Measurements from ENCODE around the gene HID1.
"Not testable (repeated sequence)": the region's sequence is repeated elsewhere in the genome, so short reads cannot be mapped to it uniquely, and the experiment has no call there.

Gene HID1

GRCh38 chr17:74971069-74971841 lies 1.3 kb downstream of the HID1 start:
- FAIRE-seq (no peak), DNase-seq (ENCODE audit: insufficient read length, low spot score) (no peak)

DNA sequence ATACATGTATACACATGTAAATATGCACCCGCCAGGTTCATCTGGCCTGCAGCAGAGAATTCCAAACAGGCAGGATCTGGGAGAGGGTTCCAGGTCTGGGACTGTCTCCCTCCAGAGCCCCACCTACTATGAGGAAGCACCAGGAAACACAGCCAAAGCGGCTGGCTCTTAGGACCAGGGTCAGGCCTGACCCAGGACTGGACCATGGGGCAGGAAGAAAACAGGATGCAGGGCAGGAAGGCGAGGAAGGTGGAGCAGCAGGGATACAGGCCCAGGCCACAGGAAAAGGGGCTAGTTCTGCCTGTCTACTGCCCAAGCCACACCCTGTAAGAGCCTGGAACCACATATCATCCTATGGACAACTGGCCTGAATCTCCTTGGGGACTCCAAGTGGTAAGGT lies 2.2 kb downstream of the HID1 start:
- FAIRE-seq (no peak), DNase-seq (ENCODE audit: insufficient read length, low spot score) (no peak)

GRCh38 chr17:74969501-74969900 lies 3.1 kb downstream of the HID1 start:
- DNase-seq (ENCODE audit: insufficient read length, low spot score); FAIRE-seq: not testable (repeated sequence)

GRCh38 chr17:74968361-74968780 lies 4.2 kb downstream of the HID1 start:
- FAIRE-seq, result no peak
- no peak for DNase-seq (ENCODE audit: insufficient read length, low spot score)

DNA sequence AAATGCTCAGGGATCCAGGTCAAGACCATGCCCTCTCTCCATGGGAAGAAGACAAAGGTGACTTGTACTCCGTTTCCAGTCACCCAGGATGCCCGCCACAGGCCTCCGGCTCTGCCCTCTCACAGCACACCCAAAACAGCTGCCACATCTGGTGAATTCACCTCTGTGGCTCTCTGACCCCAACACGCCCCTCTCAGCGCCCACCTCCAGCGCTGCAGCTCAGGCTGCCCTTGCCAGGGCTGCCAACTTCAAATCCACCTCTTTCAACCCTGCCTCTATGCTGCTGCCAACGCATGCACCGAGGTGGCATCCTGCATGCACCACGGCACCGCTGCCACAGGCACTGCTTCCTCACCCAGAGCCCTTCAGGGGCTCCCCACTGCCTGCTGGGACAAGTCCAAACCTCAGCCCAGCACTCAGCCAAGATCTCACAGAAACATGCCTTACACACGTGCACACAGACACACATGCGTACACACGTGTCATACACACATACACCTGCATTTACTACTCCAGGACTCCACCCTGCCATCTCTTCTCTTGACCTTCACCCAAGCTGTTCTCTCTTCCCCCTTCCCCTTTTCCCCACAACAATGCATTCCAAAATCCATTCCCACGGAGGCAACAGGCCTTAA lies 7.5 kb downstream of the HID1 start:
- FAIRE-seq, result no peak
- DNase-seq (ENCODE audit: insufficient read length, low spot score), result no peak

DNA sequence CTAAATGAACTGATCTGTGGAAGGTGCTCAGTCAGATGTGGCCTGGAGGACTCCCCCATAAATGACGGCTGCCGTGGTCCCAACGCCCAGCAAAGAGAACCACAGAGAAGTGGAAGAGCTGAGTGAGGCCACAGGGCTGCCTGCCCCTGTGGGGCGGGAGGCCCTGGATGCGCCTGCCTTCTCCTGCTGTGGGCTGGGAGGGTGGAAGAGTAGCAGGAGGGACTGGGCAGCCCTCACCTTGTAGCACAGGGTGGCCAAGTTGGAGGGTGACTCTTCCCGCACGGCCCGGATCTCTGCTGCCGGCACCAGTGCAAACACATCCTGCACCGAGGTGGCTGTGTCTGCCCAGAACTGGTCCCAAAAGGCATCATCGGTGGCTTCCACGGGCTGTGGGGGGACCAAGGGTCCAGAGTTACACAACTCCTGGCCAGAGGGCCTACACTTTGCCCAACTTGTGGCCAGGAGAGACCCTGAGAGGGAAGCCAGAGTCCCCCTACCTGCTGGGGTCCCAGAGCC lies 8.3 kb downstream of the HID1 start:
- DNase-seq (ENCODE audit: insufficient read length, low spot score) (no peak), FAIRE-seq (no peak)

- no peak for DNase-seq (ENCODE audit: insufficient read length, low spot score)
- FAIRE-seq, result no peak
These were observed 8.9 kb downstream of the HID1 start for GRCh38 chr17:74963656-74964055.

DNA sequence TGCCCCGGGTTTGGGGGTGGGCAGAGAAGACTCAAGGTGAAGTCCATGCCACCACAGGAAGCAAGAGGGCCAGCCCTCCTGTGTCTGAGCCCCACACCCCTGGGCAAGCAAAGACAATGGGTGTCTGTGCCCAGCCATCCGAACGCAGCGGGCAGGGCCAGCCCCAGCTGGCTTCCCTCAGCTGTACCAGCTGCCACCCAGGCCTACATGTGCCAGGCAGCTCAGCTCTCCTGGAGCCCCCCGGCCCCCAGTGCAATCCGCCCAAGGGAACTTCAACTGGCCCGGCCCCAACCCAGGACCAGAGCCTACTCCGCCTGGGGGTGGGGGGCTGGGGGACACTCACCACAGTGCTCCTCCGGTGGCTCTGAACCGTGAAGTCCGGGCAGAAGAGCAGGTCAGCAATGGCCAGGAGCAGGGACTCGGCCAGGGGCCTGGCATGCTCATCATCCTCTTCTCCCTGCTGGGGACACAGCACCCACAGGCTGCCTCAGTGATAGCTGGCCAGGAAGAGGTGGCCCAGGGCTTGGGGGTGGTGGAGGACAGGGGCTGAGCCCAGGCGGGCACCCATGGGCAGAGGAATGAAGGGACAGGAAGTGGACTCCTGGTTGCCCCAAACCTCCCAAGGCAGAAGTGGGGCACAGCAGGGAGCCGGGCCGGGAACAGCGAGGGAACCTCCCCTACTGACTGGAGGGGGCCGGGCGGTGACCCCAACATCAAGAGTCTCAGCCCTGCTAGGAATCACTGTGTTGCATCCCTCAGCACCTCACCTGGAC lies 9.8 kb downstream of the HID1 start:
- FAIRE-seq (no peak), DNase-seq (ENCODE audit: insufficient read length, low spot score) (no peak)

GRCh38 chr17:74961657-74962350 lies 10.8 kb downstream of the HID1 start:
- DNase-seq (ENCODE audit: insufficient read length, low spot score), result peak; percentile 90
- FAIRE-seq, result peak; percentile 79

- FAIRE-seq (peak; percentile 80), DNase-seq (ENCODE audit: insufficient read length, low spot score) (peak; percentile 67)
These were observed 11.8 kb downstream of the HID1 start for GRCh38 chr17:74960570-74961342.

- no peak for DNase-seq (ENCODE audit: insufficient read length, low spot score)
- FAIRE-seq, result no peak
These were observed 12.6 kb downstream of the HID1 start for GRCh38 chr17:74959826-74960515.

- DNase-seq (ENCODE audit: insufficient read length, low spot score) (peak; percentile 82), FAIRE-seq (peak; percentile 66)
These were observed 14.4 kb downstream of the HID1 start for GRCh38 chr17:74957935-74958740.

DNA sequence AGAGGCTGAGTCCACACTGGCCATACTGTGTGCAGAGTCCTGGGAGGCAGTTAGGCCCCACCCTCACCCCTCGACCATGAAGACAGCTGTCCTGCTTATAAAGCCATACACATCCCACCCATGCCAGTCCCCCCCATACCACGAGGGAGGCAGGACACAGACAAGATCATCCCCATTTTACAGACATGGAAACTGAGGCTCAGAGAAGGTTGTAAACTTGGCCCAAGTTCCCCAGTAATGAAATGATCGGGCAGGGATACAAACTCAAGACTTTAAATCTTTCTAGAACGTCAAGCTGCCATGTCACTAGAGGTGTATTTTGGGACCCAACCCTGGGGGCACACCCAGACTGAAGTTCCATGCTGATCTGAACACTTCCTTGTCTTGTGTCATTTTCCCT lies 16.5 kb downstream of the HID1 start:
- FAIRE-seq (no peak), DNase-seq (ENCODE audit: insufficient read length, low spot score) (no peak)

DNA sequence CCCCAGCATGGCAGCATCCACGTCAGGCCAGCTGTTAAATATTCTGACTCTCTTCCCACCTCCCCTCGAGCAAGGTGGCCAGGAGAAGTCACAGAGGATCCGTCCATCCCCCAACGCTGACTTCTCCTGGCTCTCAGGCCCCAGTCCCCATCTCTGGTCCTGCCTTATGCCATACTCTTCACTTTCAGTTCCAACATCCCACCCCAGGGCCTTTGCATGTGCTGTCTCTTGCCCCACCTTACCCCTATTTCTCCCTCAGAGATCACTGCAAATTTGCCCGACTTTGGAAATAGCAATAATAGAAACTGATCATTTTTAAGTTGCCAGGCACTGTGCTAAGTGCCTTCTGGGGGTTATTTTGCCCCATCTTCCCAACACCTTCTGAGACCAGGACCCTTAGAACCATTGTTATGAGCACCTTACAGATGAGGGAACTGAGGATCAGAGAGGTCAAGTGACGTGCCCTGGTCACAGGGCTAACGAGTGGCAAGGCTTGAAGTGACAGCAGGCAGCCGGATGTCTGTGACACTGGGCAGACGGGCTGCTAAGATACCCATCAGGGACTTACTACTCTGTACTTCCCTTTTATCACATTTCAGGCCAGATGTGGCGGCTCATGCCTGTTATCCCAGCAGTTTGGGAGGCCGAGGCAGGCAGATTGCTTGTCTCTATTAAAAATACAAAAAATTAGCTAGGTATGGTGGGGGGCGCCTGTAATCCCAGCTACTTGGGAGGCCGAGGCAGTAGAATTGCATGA lies 17.7 kb downstream of the HID1 start:
- DNase-seq (ENCODE audit: insufficient read length, low spot score), result no peak
- no peak for FAIRE-seq

DNA sequence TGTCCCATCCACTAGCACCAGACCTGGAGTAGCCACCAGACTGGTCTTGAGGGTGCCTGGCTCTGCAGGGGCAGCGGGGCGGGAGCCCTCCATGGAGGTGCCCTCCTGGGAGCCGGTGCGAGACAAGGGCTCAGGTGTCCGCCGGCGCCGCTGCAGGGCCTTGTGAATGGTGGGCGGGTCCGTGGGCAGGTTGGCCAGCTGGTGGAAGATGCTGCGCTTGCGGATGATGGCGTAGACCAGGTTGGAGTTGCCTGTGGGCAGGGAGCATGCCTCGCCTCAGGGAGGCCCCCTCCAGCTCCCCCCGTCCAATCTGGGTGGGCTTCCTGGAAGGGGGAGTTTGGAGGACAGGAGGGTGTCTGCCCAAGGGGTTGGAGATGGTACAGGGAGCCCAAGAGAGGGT lies 18.4 kb downstream of the HID1 start:
- FAIRE-seq (no peak), DNase-seq (ENCODE audit: insufficient read length, low spot score) (no peak)

GRCh38 chr17:74953134-74953687 lies 19.3 kb downstream of the HID1 start:
- DNase-seq (ENCODE audit: insufficient read length, low spot score) (no peak), FAIRE-seq (no peak)

GRCh38 chr17:74952431-74953133 lies 20.0 kb downstream of the HID1 start:
- DNase-seq (ENCODE audit: insufficient read length, low spot score), result no peak
- no peak for FAIRE-seq
